ENCODE measurements around the gene ZNF804A.

DNA sequence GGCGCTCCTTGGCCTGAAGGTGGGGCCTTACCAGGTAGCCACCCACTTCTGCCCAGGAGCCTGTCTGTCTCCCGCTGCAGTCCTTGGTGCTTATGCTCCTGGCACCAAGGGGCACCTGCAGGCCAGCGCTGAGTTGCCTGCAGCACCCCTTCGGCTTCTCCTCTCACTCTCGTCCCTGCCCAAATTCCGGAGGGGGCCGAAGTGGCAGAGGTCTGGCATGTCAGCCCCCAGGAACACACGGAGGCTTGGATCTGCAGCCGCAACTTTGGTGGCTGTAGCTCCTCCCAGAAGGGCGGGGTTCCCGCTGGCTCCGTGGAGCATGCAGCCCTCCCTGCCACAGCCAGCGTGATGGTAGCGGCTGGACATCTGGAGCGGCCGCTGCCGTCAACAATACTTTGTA is 37.7 kb upstream of the ZNF804A start:
- no peak for TF ChIP-seq ZFP3 (CRISPR knock-in tag; IDR thresholded peaks at IDR 0.05)
- no peak for TF ChIP-seq GLIS3 (CRISPR knock-in tag; IDR thresholded peaks at IDR 0.05)
- no peak for TF ChIP-seq ARNTL (CRISPR knock-in tag; IDR thresholded peaks at IDR 0.05; ENCODE audit: borderline replicate concordance, low read depth)
- TF ChIP-seq POU6F1 (CRISPR knock-in tag; IDR thresholded peaks at IDR 0.05; ENCODE audit: borderline replicate concordance, low read depth): no peak
- TF ChIP-seq, protein P1, sequence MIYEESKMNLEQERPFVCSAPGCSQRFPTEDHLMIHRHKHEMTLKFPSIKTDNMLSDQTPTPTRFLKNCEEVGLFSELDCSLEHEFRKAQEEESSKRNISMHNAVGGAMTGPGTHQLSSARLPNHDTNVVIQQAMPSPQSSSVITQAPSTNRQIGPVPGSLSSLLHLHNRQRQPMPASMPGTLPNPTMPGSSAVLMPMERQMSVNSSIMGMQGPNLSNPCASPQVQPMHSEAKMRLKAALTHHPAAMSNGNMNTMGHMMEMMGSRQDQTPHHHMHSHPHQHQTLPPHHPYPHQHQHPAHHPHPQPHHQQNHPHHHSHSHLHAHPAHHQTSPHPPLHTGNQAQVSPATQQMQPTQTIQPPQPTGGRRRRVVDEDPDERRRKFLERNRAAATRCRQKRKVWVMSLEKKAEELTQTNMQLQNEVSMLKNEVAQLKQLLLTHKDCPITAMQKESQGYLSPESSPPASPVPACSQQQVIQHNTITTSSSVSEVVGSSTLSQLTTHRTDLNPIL (CRISPR knock-in tag; IDR thresholded peaks at IDR 0.05; ENCODE audit: low read depth): no peak
- no peak for TF ChIP-seq ZNF70 (CRISPR knock-in tag; IDR thresholded peaks at IDR 0.05)
- no peak for TF ChIP-seq TCF4 (CRISPR knock-in tag; IDR thresholded peaks at IDR 0.05; ENCODE audit: borderline replicate concordance)
- no peak for TF ChIP-seq PPARA (CRISPR knock-in tag; IDR thresholded peaks at IDR 0.05; ENCODE audit: borderline replicate concordance)
- TF ChIP-seq ZNF8 (CRISPR knock-in tag; IDR thresholded peaks at IDR 0.05): no peak
- no peak for TF ChIP-seq CSRNP3 (CRISPR knock-in tag; IDR thresholded peaks at IDR 0.05)
- TF ChIP-seq BACH2 (CRISPR knock-in tag; IDR thresholded peaks at IDR 0.05; ENCODE audit: borderline replicate concordance): no peak
- no peak for TF ChIP-seq RARB (CRISPR knock-in tag; IDR thresholded peaks at IDR 0.05)
- no peak for TF ChIP-seq ESRRG (CRISPR knock-in tag; IDR thresholded peaks at IDR 0.05)

Data from SK-N-SH treated with all-trans-retinoic acid at 6 μM for 48 hours (cell line).